ENCODE measurements around the gene LCOR.

- TF ChIP-seq CTCF (IDR thresholded peaks at IDR 0.05) (no peak), EZH2 (IDR thresholded peaks at IDR 0.05) (no peak), EZH2phosphoT487 (IDR thresholded peaks at IDR 0.05) (no peak)
Measured at GRCh38 chr10:96842896-96843723, 11.0 kb downstream of the LCOR start.

Measured in neural progenitor cell (in vitro differentiated cells).